ENCODE measurements around the gene C20orf173.

Gene C20orf173

DNA sequence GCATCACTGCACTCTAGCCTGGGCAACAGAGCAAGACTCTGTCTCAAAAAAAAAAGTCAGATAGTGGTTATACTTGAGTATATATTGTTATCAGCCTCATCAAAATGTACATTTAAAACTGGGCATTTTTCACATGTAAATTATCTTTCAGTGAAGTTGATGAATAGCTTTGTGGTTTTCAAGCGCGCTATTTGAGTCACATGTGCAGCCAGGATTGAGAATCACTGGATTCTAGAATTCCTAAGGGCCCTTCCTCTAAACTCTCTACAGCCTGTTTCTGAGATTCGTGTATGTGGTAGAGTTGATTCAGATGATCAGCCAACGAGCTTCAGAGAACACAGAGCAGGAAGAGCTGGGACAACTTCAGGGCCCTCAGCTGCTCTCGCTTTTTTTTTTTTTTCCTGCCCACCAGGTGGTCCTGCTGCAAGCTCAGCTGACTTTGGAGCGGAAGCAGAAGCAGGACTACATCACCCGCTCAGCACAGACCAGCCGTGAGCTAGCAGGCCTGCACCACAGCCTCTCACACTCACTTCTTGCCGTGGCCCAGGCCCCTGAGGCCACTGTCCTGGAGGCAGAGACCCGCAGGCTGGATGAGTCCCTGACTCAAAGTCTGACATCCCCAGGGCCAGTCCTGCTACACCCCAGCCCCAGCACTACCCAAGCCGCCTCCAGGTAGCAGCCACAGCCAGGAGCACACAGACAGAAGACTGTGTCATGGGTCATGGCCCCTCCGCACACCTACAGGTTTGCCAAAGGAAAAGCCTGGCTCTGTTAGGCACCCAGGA lies 18.3 kb downstream of the C20orf173 start:
- Histone ChIP-seq H3K27me3 (ENCODE audit: control insufficient read depth in 1 of 2, insufficient read depth in 2 of 2, low read length in 2 of 2) (no peaks in the 10 kb centered on the region), H3K27ac (ENCODE audit: low read depth, low read length) (no peak overlapping the region), H3K4me3 (ENCODE audit: low read depth in 1 of 2, low read length in 2 of 2) (no peak overlapping the region), H3K9me3 (ENCODE audit: control insufficient read depth in 1 of 2, low read length in 2 of 2) (no peaks in the 10 kb centered on the region), H3K9ac (ENCODE audit: low read depth in 1 of 2, low read length in 2 of 2) (no peak overlapping the region), H3K4me1 (ENCODE audit: control insufficient read depth in 1 of 2, insufficient read depth in 2 of 2, low read length in 2 of 2) (no peaks in the 10 kb centered on the region), H3K36me3 (ENCODE audit: control insufficient read depth in 1 of 2, insufficient read depth in 2 of 2, low read length in 2 of 2) (peaks cover 25 to 79% of the 10 kb centered on the region in 2 donors)

DNA sequence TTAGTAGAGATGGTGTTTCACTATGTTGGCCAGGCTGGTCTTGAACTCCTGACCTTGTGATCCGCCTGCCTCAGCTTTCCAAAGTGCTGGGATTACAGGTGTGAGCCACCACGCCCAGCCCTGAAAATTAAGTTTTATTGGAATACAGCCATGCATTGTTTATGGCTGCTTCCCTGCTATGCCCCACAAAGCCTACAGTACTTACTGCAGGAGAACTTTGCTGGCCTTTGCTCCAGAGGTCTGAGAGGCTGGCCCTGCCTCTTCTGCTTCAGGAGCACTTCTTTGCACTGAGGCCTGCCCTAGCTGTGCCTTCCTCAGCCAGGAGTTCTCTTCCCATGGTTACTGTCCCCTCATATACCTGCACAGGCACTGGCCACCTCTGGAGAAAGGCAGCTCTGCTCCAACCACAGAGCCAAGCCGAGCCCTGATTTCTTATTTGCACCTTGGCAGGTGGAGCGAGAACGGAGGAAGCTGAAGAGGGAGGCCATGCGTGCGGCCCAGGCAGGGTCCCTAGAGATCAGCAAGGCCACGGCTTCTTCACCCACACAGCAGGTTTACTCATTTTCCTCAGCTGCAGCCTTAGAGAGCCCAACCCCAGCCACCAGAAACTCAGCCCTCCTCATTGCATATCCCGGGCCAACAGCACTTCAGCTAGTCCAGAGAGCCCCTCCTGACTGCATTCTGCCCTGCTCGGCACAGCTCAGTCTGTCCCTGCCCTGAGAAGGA lies 20.8 kb downstream of the C20orf173 start:
- Histone ChIP-seq H3K9ac (ENCODE audit: low read depth in 1 of 2, low read length in 2 of 2) (no peak overlapping the region), H3K4me1 (ENCODE audit: control insufficient read depth in 1 of 2, insufficient read depth in 2 of 2, low read length in 2 of 2) (no peaks in the 10 kb centered on the region), H3K9me3 (ENCODE audit: control insufficient read depth in 1 of 2, low read length in 2 of 2) (no peaks in the 10 kb centered on the region), H3K4me3 (ENCODE audit: low read depth in 1 of 2, low read length in 2 of 2) (no peak overlapping the region), H3K36me3 (ENCODE audit: control insufficient read depth in 1 of 2, insufficient read depth in 2 of 2, low read length in 2 of 2) (peaks cover 35 to 87% of the 10 kb centered on the region in 2 donors), H3K27ac (ENCODE audit: low read depth, low read length) (no peak overlapping the region), H3K27me3 (ENCODE audit: control insufficient read depth in 1 of 2, insufficient read depth in 2 of 2, low read length in 2 of 2) (no peaks in the 10 kb centered on the region)

DNA sequence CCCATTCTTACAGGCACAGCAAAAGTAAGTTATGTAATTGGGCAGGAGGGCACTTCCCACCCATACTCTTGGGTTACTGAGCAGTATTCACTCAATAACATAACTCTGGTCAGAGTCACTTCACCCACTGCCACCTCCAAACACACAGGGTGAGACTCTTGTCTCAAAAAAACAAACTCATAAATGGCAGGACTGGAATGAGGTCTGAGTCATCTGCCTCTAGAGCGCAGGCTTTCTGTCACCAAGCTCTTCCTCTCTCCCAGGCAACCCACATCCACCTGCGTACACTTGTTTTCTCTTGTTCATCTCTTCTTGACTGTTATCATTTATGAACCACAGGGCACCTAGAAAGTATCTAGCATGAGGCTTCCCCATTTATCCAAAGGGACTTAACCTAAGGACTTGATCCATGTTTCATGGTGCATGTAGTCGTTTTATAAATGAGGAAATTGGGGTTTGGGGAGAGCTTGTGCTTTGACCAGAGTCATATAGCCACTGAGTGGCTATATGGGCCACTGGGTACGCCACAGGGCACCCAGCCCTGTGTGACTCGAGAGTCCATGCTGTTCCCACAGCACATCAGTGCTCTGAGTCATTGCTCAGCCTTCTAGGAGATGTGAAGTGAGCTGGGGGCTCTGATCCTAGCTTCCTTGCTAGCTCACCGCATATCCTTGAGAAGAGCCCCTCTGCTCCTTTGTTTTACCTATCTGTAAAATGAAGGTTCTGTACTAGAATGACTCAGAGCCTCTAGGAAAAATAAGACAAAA lies 22.4 kb downstream of the C20orf173 start:
- Histone ChIP-seq H3K4me1 (ENCODE audit: control insufficient read depth in 1 of 2, insufficient read depth in 2 of 2, low read length in 2 of 2) (no peaks in the 10 kb centered on the region), H3K9ac (ENCODE audit: low read depth in 1 of 2, low read length in 2 of 2) (no peak overlapping the region), H3K36me3 (ENCODE audit: control insufficient read depth in 1 of 2, insufficient read depth in 2 of 2, low read length in 2 of 2) (peaks cover 42 to 93% of the 10 kb centered on the region in 2 donors), H3K27ac (ENCODE audit: low read depth, low read length) (no peak overlapping the region), H3K9me3 (ENCODE audit: control insufficient read depth in 1 of 2, low read length in 2 of 2) (no peaks in the 10 kb centered on the region), H3K4me3 (ENCODE audit: low read depth in 1 of 2, low read length in 2 of 2) (no peak overlapping the region), H3K27me3 (ENCODE audit: control insufficient read depth in 1 of 2, insufficient read depth in 2 of 2, low read length in 2 of 2) (no peaks in the 10 kb centered on the region)

GRCh38 chr20:35506179-35506578 lies 23.3 kb downstream of the C20orf173 start:
- H3K9me3 ChIP-seq (ENCODE audit: control insufficient read depth in 1 of 2, low read length in 2 of 2) = no peaks in the 10 kb centered on the region
- no peak overlapping the region for H3K9ac ChIP-seq (ENCODE audit: low read depth in 1 of 2, low read length in 2 of 2)
- H3K27me3 ChIP-seq (ENCODE audit: control insufficient read depth in 1 of 2, insufficient read depth in 2 of 2, low read length in 2 of 2) = no peaks in the 10 kb centered on the region
- H3K36me3 ChIP-seq (ENCODE audit: control insufficient read depth in 1 of 2, insufficient read depth in 2 of 2, low read length in 2 of 2) = peaks cover 38 to 91% of the 10 kb centered on the region in 2 donors
- H3K4me3 ChIP-seq (ENCODE audit: low read depth in 1 of 2, low read length in 2 of 2) = no peak overlapping the region
- H3K4me1 ChIP-seq (ENCODE audit: control insufficient read depth in 1 of 2, insufficient read depth in 2 of 2, low read length in 2 of 2) = no peaks in the 10 kb centered on the region
- H3K27ac ChIP-seq (ENCODE audit: low read depth, low read length) = no peak overlapping the region

GRCh38 chr20:35504751-35505150 lies 24.7 kb downstream of the C20orf173 start:
- Histone ChIP-seq H3K9me3 (ENCODE audit: control insufficient read depth in 1 of 2, low read length in 2 of 2) (no peaks in the 10 kb centered on the region), H3K36me3 (ENCODE audit: control insufficient read depth in 1 of 2, insufficient read depth in 2 of 2, low read length in 2 of 2) (peaks cover 34 to 90% of the 10 kb centered on the region in 2 donors), H3K27ac (ENCODE audit: low read depth, low read length) (no peak overlapping the region), H3K9ac (ENCODE audit: low read depth in 1 of 2, low read length in 2 of 2) (no peak overlapping the region), H3K4me1 (ENCODE audit: control insufficient read depth in 1 of 2, insufficient read depth in 2 of 2, low read length in 2 of 2) (no peaks in the 10 kb centered on the region), H3K27me3 (ENCODE audit: control insufficient read depth in 1 of 2, insufficient read depth in 2 of 2, low read length in 2 of 2) (no peaks in the 10 kb centered on the region), H3K4me3 (ENCODE audit: low read depth in 1 of 2, low read length in 2 of 2) (no peak overlapping the region)

DNA sequence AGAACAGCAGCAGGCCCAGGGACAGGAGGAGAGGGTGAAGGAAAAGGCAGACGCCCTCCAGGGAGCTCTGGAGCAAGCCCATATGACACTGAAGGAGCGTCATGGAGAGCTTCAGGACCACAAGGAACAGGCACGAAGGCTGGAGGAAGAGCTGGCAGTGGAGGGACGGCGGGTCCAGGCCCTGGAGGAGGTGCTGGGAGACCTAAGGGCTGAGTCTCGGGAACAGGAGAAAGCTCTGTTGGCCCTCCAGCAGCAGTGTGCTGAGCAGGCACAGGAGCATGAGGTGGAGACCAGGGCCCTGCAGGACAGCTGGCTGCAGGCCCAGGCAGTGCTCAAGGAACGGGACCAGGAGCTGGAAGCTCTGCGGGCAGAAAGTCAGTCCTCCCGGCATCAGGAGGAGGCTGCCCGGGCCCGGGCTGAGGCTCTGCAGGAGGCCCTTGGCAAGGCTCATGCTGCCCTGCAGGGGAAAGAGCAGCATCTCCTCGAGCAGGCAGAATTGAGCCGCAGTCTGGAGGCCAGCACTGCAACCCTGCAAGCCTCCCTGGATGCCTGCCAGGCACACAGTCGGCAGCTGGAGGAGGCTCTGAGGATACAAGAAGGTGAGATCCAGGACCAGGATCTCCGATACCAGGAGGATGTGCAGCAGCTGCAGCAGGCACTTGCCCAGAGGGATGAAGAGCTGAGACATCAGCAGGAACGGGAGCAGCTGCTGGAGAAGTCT lies 25.5 kb downstream of the C20orf173 start:
- no peaks in the 10 kb centered on the region for H3K4me1 ChIP-seq (ENCODE audit: control insufficient read depth in 1 of 2, insufficient read depth in 2 of 2, low read length in 2 of 2)
- H3K9ac ChIP-seq (ENCODE audit: low read depth in 1 of 2, low read length in 2 of 2) = no peak overlapping the region
- H3K27me3 ChIP-seq (ENCODE audit: control insufficient read depth in 1 of 2, insufficient read depth in 2 of 2, low read length in 2 of 2) = no peaks in the 10 kb centered on the region
- H3K36me3 ChIP-seq (ENCODE audit: control insufficient read depth in 1 of 2, insufficient read depth in 2 of 2, low read length in 2 of 2) = peaks cover 39 to 90% of the 10 kb centered on the region in 2 donors
- no peak overlapping the region for H3K27ac ChIP-seq (ENCODE audit: low read depth, low read length)
- no peaks in the 10 kb centered on the region for H3K9me3 ChIP-seq (ENCODE audit: control insufficient read depth in 1 of 2, low read length in 2 of 2)
- H3K4me3 ChIP-seq (ENCODE audit: low read depth in 1 of 2, low read length in 2 of 2) = no peak overlapping the region

DNA sequence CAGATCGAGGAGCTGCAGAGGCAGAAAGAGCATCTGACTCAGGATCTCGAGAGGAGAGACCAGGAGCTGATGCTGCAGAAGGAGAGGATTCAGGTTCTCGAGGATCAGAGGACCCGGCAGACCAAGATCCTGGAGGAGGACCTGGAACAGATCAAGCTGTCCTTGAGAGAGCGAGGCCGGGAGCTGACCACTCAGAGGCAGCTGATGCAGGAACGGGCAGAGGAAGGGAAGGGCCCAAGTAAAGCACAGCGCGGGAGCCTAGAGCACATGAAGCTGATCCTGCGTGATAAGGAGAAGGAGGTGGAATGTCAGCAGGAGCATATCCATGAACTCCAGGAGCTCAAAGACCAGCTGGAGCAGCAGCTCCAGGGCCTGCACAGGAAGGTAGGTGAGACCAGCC lies 26.2 kb downstream of the C20orf173 start:
- no peaks in the 10 kb centered on the region for H3K4me1 ChIP-seq (ENCODE audit: control insufficient read depth in 1 of 2, insufficient read depth in 2 of 2, low read length in 2 of 2)
- H3K27me3 ChIP-seq (ENCODE audit: control insufficient read depth in 1 of 2, insufficient read depth in 2 of 2, low read length in 2 of 2) = no peaks in the 10 kb centered on the region
- no peaks in the 10 kb centered on the region for H3K9me3 ChIP-seq (ENCODE audit: control insufficient read depth in 1 of 2, low read length in 2 of 2)
- H3K27ac ChIP-seq (ENCODE audit: low read depth, low read length) = no peak overlapping the region
- no peak overlapping the region for H3K9ac ChIP-seq (ENCODE audit: low read depth in 1 of 2, low read length in 2 of 2)
- no peak overlapping the region for H3K4me3 ChIP-seq (ENCODE audit: low read depth in 1 of 2, low read length in 2 of 2)
- peaks cover 44 to 90% of the 10 kb centered on the region in 2 donors for H3K36me3 ChIP-seq (ENCODE audit: control insufficient read depth in 1 of 2, insufficient read depth in 2 of 2, low read length in 2 of 2)

GRCh38 chr20:35502352-35502751 lies 27.1 kb downstream of the C20orf173 start:
- Histone ChIP-seq H3K9ac (ENCODE audit: low read depth in 1 of 2, low read length in 2 of 2) (no peak overlapping the region), H3K27ac (ENCODE audit: low read depth, low read length) (no peak overlapping the region), H3K4me1 (ENCODE audit: control insufficient read depth in 1 of 2, insufficient read depth in 2 of 2, low read length in 2 of 2) (no peaks in the 10 kb centered on the region), H3K27me3 (ENCODE audit: control insufficient read depth in 1 of 2, insufficient read depth in 2 of 2, low read length in 2 of 2) (no peaks in the 10 kb centered on the region), H3K36me3 (ENCODE audit: control insufficient read depth in 1 of 2, insufficient read depth in 2 of 2, low read length in 2 of 2) (peaks cover 47 to 91% of the 10 kb centered on the region in 2 donors), H3K9me3 (ENCODE audit: control insufficient read depth in 1 of 2, low read length in 2 of 2) (no peaks in the 10 kb centered on the region), H3K4me3 (ENCODE audit: low read depth in 1 of 2, low read length in 2 of 2) (no peak overlapping the region)

DNA sequence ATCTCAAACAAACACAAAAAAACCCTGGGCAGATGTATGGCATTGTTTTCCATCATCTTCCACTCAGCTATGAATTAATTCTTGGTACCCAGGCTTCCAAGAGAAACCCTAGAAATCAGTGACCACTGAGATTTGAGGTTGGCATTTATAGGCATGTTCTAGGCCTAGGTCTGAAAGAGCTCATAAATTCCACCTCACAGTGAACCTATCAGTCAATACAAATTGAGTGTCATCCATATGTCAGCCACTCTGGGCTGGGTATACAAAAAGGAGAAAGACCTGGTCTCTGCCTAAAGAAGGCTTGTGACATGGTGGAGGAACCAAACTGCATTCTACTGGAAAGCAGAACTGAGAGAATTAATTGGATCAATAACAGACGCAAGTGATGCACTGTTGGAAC lies 30.2 kb downstream of the C20orf173 start:
- Histone ChIP-seq H3K4me1 (ENCODE audit: control insufficient read depth in 1 of 2, insufficient read depth in 2 of 2, low read length in 2 of 2) (no peaks in the 10 kb centered on the region), H3K9me3 (ENCODE audit: control insufficient read depth in 1 of 2, low read length in 2 of 2) (no peaks in the 10 kb centered on the region), H3K9ac (ENCODE audit: low read depth in 1 of 2, low read length in 2 of 2) (no peak overlapping the region), H3K4me3 (ENCODE audit: low read depth in 1 of 2, low read length in 2 of 2) (no peak overlapping the region), H3K27me3 (ENCODE audit: control insufficient read depth in 1 of 2, insufficient read depth in 2 of 2, low read length in 2 of 2) (no peaks in the 10 kb centered on the region), H3K27ac (ENCODE audit: low read depth, low read length) (no peak overlapping the region), H3K36me3 (ENCODE audit: control insufficient read depth in 1 of 2, insufficient read depth in 2 of 2, low read length in 2 of 2) (peaks cover 58 to 96% of the 10 kb centered on the region in 2 donors)
